PC-3 (cell line): Measurements from ENCODE around the gene EBLN1. TPM values are rescaled to one million over a fixed set of nuclear protein-coding genes. Genes with fewer than 3 reads are reported as not detected.

Experiments
- ATAC-seq: fragments of 200-7000 bp; cut with Tn5 transposase; 2 replicates; pipeline ENCODE4 v1.9.1; 2020; ENCODE audit warnings: mild to moderate bottlenecking, moderate library complexity
- BruUV-seq: library from RNA; stranded (reverse); fragments of 400-500 nt; replicated peaks from 2 replicates; lab custom pipeline; 2021; lab: Mats Ljungman, UMichigan
- CTCF ChIA-PET: fragments of 300-600 bp; sonication (Branson Sonifier 250); formaldehyde crosslinking; loops from one replicate; lab custom pipeline; 2022; ENCODE audit warnings: antibody characterized with exemption; lab: Charles Lee
- POLR2A ChIA-PET: fragments of 300-600 bp; sonication (Branson Sonifier 250); formaldehyde crosslinking; loops from one replicate; lab custom pipeline; 2022; ENCODE audit warnings: antibody characterized with exemption; ENCODE audit not compliant: unreplicated experiment; lab: Charles Lee
- DNase-seq: peaks from one replicate; pipeline ENCODE4 v3.0.0-alpha.2; 2015
- H2AFZ ChIP-seq: fragments of 300-600 bp; sonication (generic); 2 replicates; pipeline ENCODE4 v1.6.0; 2016; ENCODE audit warnings: antibody characterized with exemption, low read length
- H3F3A ChIP-seq: fragments of 300-600 bp; sonication (generic); one replicate; pipeline ENCODE4 v1.6.0; 2017; ENCODE audit warnings: antibody characterized with exemption, low read length, control low read depth, mild to moderate bottlenecking; ENCODE audit not compliant: unreplicated experiment
- H3K27ac ChIP-seq: fragments of 300-600 bp; sonication (generic); 2 replicates; pipeline ENCODE4 v1.5.1; 2016; ENCODE audit warnings: mild to moderate bottlenecking, low read length
- H3K27me3 ChIP-seq: fragments of 300-600 bp; sonication (generic); 2 replicates; pipeline ENCODE4 v1.6.1; 2016; ENCODE audit warnings: low read length, mixed read lengths
- H3K36me3 ChIP-seq: fragments of 300-600 bp; sonication (generic); 2 replicates; pipeline ENCODE4 v1.6.1; 2016; ENCODE audit warnings: low read depth, mixed run types, low read length, mixed read lengths
- H3K4me1 ChIP-seq: fragments of 300-600 bp; sonication (generic); 2 replicates; pipeline ENCODE4 v1.5.1; 2016; ENCODE audit warnings: low read length; ENCODE audit not compliant: insufficient read depth
- H3K4me2 ChIP-seq: fragments of 300-600 bp; sonication (generic); 2 replicates; pipeline ENCODE4 v1.6.0; 2016; ENCODE audit warnings: low read length
- H3K4me3 ChIP-seq: fragments of 300-600 bp; sonication (generic); 2 replicates; pipeline ENCODE4 v1.5.1; 2016; ENCODE audit warnings: mild to moderate bottlenecking, low read length, mixed read lengths
- H3K79me2 ChIP-seq: fragments of 300-600 bp; sonication (generic); 2 replicates; pipeline ENCODE4 v1.6.1; 2017; ENCODE audit warnings: low read length, mixed read lengths
- H3K9ac ChIP-seq: fragments of 300-600 bp; sonication (generic); 2 replicates; pipeline ENCODE4 v1.6.0; 2016; ENCODE audit warnings: mild to moderate bottlenecking, low read length
- H3K9me2 ChIP-seq: fragments of 300-600 bp; sonication (generic); replicated peaks from 2 replicates; pipeline ENCODE4 v1.6.1; 2016; ENCODE audit warnings: mixed run types, low read length, mixed read lengths
- H3K9me3 ChIP-seq: fragments of 300-600 bp; sonication (generic); 2 replicates; pipeline ENCODE4 v1.6.1; 2016; ENCODE audit warnings: low read length, mixed read lengths
- H4K20me1 ChIP-seq: fragments of 300-600 bp; sonication (generic); 2 replicates; pipeline ENCODE4 v1.6.1; 2016; ENCODE audit warnings: low read length, mixed read lengths
- CTCF ChIP-seq: fragments of 300-600 bp; sonication (generic); conservative IDR thresholded peaks from 2 replicates; pipeline ENCODE4 v1.5.1; 2017; ENCODE audit warnings: antibody characterized with exemption, low read depth, mild to moderate bottlenecking, low read length
- EZH2 ChIP-seq: fragments of 300-600 bp; sonication (generic); IDR thresholded peaks from one replicate; pipeline ENCODE4 v1.6.1; 2017; ENCODE audit warnings: antibody characterized with exemption, mild to moderate bottlenecking, low read length; ENCODE audit not compliant: unreplicated experiment
- EZH2phosphoT487 ChIP-seq: fragments of 300-600 bp; sonication (generic); IDR thresholded peaks from 2 replicates; pipeline ENCODE4 v1.6.1; 2018; ENCODE audit warnings: mild to moderate bottlenecking, antibody characterized with exemption, low read length, borderline replicate concordance
- intact Hi-C: fragments of 100-400 bp; cut with micrococcal nuclease; formaldehyde crosslinking; loops from 2 replicates; pipeline ENCODE4 v1.9.0; 2023
- total RNA-seq: library from RNA; depleted of rRNA; stranded (reverse); fragments of >200 nt; gene quantifications from 2 replicates; pipeline ENCODE4 v1.2.3, GENCODE V29; 2014

The EBLN1 gene
- total RNA-seq, 1 experiment from 2014 or later = not detected

- ChIA-PET CTCF (no interaction called here), POLR2A (no interaction called here)
- ATAC-seq (no peak), DNase-seq (no peak)
- no peak overlapping the region for H3K4me3 ChIP-seq
- no peak overlapping the region for H3K27ac ChIP-seq
- TF ChIP-seq EZH2phosphoT487 (no peak), EZH2 (no peak), CTCF (no peak)
- H3K9ac ChIP-seq = no peak overlapping the region
- BruUV-seq = no TSS peak
- H3K4me1 ChIP-seq = peaks cover 18% of the 10 kb centered on the region
- no peaks in the 10 kb centered on the region for H3K36me3 ChIP-seq
- intact Hi-C loops = no loop called here
- no peaks in the 10 kb centered on the region for H3K79me2 ChIP-seq
- H3K9me2 ChIP-seq = no peaks in the 10 kb centered on the region
- H3K4me2 ChIP-seq = no peak overlapping the region
- H3K9me3 ChIP-seq = no peaks in the 10 kb centered on the region; the same call in 1 of the 2 replicates
- no peaks in the 10 kb centered on the region for H3K27me3 ChIP-seq
- H3F3A ChIP-seq = no peaks in the 10 kb centered on the region
- no peaks in the 10 kb centered on the region for H4K20me1 ChIP-seq
- H2AFZ ChIP-seq = no peak overlapping the region
Observed at GRCh38 chr10:22170582-22170981, 47.2 kb downstream of the EBLN1 start.

GRCh38 chr10:22159979-22160378, 57.8 kb downstream of the EBLN1 start:
- no peaks in the 10 kb centered on the region for H3K9me2 ChIP-seq
- H3K79me2 ChIP-seq = no peaks in the 10 kb centered on the region
- intact Hi-C loops = no loop called here
- no peak overlapping the region for H3K9ac ChIP-seq
- DNase-seq = no peak
- H3K27ac ChIP-seq = no peak overlapping the region
- ATAC-seq = no peak
- ChIA-PET CTCF (no interaction called here), POLR2A (interaction anchor here (0.6 kb wide), 1 partner anchor 837 kb away, joined by 5 read pairs; no protein-coding TSS in a partner anchor)
- H3K36me3 ChIP-seq = no peaks in the 10 kb centered on the region
- H3K4me3 ChIP-seq = no peak overlapping the region
- H3F3A ChIP-seq = no peaks in the 10 kb centered on the region
- no TSS peak for BruUV-seq
- no peaks in the 10 kb centered on the region for H3K27me3 ChIP-seq
- H4K20me1 ChIP-seq = no peaks in the 10 kb centered on the region
- H2AFZ ChIP-seq = no peak overlapping the region
- H3K4me2 ChIP-seq = no peak overlapping the region
- no peaks in the 10 kb centered on the region for H3K9me3 ChIP-seq
- H3K4me1 ChIP-seq = no peaks in the 10 kb centered on the region
- TF ChIP-seq EZH2 (no peak), CTCF (no peak), EZH2phosphoT487 (no peak)

GRCh38 chr10:22159180-22159579, 58.6 kb downstream of the EBLN1 start:
- H3K4me3 ChIP-seq = no peak overlapping the region
- no peak for DNase-seq
- CTCF ChIA-PET = no interaction called here
- H3K36me3 ChIP-seq = no peaks in the 10 kb centered on the region
- TF ChIP-seq EZH2phosphoT487 = no peak
- TF ChIP-seq EZH2 = no peak
- TF ChIP-seq CTCF = no peak
- no peak for ATAC-seq
- H3K9me3 ChIP-seq = no peaks in the 10 kb centered on the region
- no peak overlapping the region for H3K4me2 ChIP-seq
- no peaks in the 10 kb centered on the region for H3K9me2 ChIP-seq
- H3K79me2 ChIP-seq = no peaks in the 10 kb centered on the region
- H3K9ac ChIP-seq = no peak overlapping the region
- no peaks in the 10 kb centered on the region for H3K4me1 ChIP-seq
- H3K27me3 ChIP-seq = no peaks in the 10 kb centered on the region
- POLR2A ChIA-PET = no interaction called here
- intact Hi-C loops = no loop called here
- BruUV-seq = no TSS peak
- no peak overlapping the region for H2AFZ ChIP-seq
- H4K20me1 ChIP-seq = no peaks in the 10 kb centered on the region
- H3F3A ChIP-seq = no peaks in the 10 kb centered on the region
- H3K27ac ChIP-seq = no peak overlapping the region
